Measurements from ENCODE around the gene RHEB.

- no peak for TF ChIP-seq POLR2AphosphoS5 (IDR thresholded peaks at IDR 0.05; ENCODE audit: low read depth, low read length)
- no peak for TF ChIP-seq JUND (IDR thresholded peaks at IDR 0.05)
- no peak for TF ChIP-seq CTCF (IDR thresholded peaks at IDR 0.05)
- no peak for TF ChIP-seq MXI1 (IDR thresholded peaks at IDR 0.05; ENCODE audit: low read depth, low read length)
- no peak for TF ChIP-seq EP300 (IDR thresholded peaks at IDR 0.05; ENCODE audit: borderline replicate concordance in 1 of 2, low read depth in 1 of 2, low read length in 1 of 2)
- no peak for TF ChIP-seq RAD21 (IDR thresholded peaks at IDR 0.05; ENCODE audit: low read length)
- TF ChIP-seq, protein P1, sequence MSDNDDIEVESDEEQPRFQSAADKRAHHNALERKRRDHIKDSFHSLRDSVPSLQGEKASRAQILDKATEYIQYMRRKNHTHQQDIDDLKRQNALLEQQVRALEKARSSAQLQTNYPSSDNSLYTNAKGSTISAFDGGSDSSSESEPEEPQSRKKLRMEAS (IDR thresholded peaks at IDR 0.05; ENCODE audit: low read depth) = no peak
- no peak for TF ChIP-seq SMC3 (IDR thresholded peaks at IDR 0.05; ENCODE audit: low read depth, low read length)
- TF ChIP-seq TCF12 (IDR thresholded peaks at IDR 0.05) = no peak
- TF ChIP-seq FOSL2 (IDR thresholded peaks at IDR 0.05; ENCODE audit: borderline replicate concordance, low read depth) = no peak
Observed at GRCh38 chr7:151439855-151440798, 79.6 kb downstream of the RHEB start, which contains the start of gene CRYGN.
